Left colon (tissue), 2 donors: ENCODE data around the gene PCDH9. TPM values are rescaled to one million over a fixed set of nuclear protein-coding genes. Genes with fewer than 3 reads are reported as not detected.
A peak's percentile ranks its signal among the peaks of the same experiment; 100 is the strongest.

Experiments
- ATAC-seq: fragments of 200-7000 bp; cut with Tn5 transposase; one replicate; pipeline ENCODE4 v1.9.1; 2020; ENCODE audit warnings: mild to moderate bottlenecking, moderate library complexity
- DNase-seq, 2 donors: peaks; one replicate each; pipeline ENCODE4 v3.0.0-alpha.2; 2020
- intact Hi-C, 2 donors: fragments of 100-400 bp; cut with DNase I in 1 of 2; cut with micrococcal nuclease in 1 of 2; formaldehyde crosslinking; loops; one replicate each; pipeline versions ENCODE4 v1.11.2 to v1.14.0; 2022; cut with DNase I, micrococcal nuclease
- total RNA-seq, 2 donors: library from RNA; stranded (reverse); fragmentation: NEBNext Ultra II Directional; extraction: Animal tissue kit (Norgen Biotek cat#: 25700); gene quantifications; one replicate each; pipeline ENCODE4 v1.2.1, GENCODE V29; 2021
- donor health status: DM: no; HTN: no; CAD: no.
- donor health status: DM: yes; HTN: yes; CAD: no.

PCDH9 gene
- total RNA-seq, 2 donors from 2014 or later, result 0.61 to 1.4 TPM

DNA sequence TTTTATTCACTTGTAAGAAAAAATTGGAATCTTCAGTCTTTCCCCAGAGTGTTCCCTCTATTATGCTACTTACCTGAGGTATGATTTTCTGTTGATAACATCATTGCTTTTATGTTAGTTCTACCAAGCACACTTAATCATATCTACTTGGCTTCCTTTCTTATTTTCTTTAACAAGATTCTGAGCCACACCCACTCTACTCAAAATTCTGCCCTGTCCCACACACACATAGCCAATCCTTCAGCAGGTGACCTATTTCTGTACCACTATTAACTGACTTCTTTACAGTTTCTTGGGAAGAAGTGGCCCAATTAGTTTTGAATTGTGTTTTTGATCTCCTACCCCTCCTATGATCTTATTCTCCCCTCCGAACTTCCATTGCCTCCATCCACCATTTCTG lies 215.7 kb downstream of the PCDH9 start:
- intact Hi-C loops, result no loop called here
- DNase-seq (no peak), ATAC-seq (no peak)

DNA sequence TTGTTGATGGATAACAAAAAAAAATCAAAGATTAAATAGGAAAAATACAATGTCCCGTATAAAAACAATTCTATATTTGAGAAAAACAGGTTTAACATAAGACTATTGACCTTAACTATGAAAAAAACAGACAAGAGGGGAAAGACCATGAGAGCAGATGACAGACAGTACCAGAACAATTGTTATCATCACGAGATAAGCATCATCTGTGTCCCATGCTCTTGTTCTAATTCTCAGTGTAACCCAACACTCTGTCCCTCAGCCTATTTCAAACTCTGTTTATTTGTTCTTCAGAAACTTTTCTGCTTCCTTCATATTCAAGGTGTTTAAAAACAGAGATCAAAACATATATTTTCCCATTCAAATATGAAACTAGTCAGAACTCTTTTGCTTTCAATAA lies 216.4 kb downstream of the PCDH9 start:
- ATAC-seq (no peak), DNase-seq (no peak)
- intact Hi-C loops, result no loop called here

DNA sequence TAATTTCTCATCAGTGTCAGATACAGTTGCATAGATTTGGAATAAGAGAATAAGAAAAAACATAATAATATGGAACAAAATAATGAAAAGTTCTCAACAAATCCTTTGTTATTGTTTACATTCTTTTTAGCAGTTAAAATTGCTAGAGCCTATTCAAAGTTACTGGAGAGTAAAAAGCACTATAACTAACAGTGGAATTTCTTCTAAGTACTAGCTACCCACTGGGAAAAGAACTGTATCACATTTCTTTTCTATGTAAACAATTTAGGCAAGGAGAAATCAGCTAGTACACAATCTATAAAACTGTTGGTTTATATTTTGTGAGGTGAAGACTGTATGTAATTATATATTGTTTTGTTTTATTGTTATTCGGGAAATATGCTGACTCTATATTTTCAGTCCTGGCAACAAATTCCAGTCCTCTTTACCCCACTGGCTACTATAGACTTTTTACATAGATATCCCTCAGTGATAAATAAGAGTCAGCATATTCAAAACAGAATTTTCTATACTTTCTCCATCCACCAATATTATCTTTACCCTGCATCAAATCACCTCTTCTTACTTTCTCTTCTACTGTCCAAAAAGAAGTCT lies 222.0 kb downstream of the PCDH9 start:
- DNase-seq (no peak), ATAC-seq (no peak)
- intact Hi-C loops, result no loop called here

DNA sequence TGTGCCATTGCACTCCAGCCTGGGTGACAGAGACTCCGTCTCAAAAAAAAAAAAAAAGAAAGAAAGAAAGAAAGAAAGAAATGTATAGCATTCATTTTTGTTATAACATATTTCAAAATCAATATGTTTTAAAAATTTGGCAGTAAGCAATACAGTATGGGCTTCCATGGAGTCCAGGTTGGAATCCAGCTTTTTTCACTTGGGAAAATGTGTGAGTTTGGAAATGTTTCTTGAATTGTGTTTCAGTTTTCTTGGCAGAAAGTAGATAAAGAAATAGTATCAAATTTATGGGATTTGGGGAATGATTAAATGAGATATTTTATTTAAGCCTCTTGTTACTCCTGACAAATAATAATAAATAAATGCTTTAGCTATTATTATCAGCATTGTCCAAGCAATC lies 225.6 kb downstream of the PCDH9 start:
- no peak for DNase-seq
- ATAC-seq, result no peak
- intact Hi-C loops, result no loop called here

DNA sequence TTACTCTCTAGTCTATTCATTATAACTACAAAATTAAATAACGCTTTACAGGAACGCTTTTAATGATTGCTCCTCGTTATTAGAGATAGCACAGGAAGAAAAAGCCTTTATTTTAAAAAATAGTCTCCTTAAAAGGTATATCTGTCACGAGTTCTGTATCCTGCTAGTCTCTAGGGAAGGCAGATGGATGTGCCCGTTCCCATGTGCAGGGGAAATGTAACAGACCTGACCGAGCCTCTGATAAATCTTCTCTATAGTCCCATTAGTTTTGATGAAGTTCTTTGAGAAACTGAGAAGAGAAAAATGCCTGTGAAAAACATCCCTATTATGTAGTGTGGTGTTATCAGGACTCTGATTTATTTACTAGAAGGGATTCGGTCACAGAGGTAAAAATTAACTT lies 226.4 kb downstream of the PCDH9 start:
- ATAC-seq, result no peak

DNA sequence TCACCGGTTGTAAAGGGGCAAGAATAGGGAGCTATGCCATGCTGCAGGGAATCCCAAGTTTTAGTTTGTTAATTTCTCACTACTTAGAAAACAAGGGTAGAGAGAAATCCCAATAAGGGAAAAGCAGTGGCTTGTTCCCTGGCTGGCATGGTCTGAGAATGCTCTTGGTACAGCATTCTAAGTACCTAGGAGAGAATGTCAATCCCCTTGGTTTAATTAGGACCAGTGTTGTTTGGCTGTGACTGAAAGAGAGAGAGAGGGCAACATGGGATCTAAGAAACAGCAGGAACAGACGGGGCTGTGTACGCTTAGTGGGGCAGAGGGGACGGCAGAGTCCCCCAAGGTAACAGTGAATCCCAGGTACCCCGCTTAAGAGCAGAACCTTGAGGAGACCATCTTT lies 228.8 kb downstream of the PCDH9 start:
- DNase-seq (no peak), ATAC-seq (no peak)
- intact Hi-C loops, result no loop called here

More for the DNA sequence above, 226.4 kb downstream of the PCDH9 start:
- DNase-seq, result no peak
- intact Hi-C loops, result no loop called here

DNA sequence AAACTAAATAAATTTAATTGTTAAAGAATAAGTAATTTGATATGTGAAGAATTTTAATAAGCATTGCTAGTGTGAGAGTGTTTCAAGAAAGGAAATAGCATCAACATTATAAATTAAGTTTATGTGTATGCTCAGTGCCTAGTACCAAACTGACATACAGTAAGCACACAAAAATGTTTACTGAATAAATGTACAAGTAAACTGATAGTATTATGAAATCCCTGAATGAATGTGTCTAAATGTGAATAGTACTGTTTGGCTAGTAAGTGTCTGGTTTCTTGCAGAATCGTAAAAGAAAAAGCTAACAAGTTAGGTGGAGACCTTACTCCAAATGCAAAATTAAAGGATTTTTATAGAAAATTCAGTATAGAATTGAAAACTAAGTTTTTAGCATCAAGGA lies 233.6 kb downstream of the PCDH9 start:
- intact Hi-C loops, result no loop called here
- DNase-seq (no peak), ATAC-seq (no peak)

DNA sequence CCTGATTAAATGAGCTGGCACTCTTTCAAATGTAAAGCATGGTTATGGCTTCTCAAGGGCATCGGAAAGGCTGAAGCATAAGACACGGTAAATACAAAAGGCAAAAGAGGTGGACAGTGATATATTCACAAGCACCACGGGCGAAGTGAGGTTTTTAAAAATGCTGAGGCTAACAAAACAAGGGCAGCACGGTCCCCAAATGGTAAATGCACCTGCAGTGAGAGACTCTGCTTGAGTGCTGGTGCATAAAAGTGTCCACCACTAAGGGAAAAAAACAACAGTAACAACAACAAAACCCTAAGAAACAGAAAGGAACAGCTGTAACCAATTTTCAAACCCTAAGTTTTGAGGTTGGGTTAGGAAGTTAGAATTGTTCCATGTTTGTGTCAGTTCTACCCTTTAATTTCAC lies 234.9 kb downstream of the PCDH9 start:
- no peak for ATAC-seq
- DNase-seq, result no peak
- intact Hi-C loops, result no loop called here

DNA sequence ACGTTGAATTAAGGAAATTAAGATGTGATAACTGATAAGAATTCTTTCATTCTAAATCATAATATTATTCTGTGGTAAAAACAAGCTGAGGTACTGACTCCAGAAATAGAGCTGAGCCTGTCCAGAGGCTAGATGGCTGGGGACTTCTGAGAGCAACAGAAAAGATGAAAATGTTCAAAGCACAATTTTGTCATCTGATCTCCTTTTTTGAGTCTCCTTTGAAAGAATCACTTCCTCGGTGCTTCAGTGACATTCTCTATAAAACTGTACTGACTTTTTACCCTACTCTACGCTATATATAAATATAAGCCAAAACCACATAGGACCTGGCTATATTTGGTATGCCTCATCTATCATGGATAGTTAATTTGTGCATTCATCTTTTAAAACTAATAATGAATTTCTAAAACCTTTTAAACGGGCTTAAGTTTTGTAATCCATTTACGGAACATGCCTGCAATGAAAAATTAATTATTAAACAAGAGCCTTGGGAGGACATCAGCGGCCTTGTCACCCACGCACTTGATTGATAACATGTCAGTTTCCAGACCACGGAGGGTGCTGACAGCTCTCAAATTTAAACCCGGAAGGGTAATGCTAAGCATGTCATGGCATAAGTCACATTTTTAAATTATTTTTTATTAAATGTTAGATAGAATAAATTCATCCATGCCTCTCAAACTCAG lies 235.5 kb downstream of the PCDH9 start:
- DNase-seq, result no peak
- no peak for ATAC-seq
- intact Hi-C loops, result no loop called here

DNA sequence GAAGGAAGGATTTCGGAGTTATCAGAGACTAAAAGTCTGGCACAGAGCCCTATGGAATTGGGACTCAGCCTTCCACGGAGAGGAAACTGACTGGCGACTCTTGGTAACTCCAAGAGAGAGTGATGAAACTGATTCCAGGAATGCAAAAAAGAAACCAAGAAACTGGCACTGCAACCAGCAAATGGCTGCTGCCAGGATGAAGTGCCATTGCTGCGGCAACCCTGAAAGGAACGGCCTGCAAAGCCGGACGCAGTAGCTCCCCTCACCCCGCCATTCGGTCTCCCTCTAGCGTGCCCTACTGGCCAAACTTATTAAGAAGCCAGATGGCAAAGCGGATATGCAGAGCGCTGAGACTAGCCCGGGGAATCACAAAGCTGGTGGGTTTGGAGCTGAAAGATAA lies 236.0 kb downstream of the PCDH9 start:
- intact Hi-C loops, result no loop called here
- DNase-seq, result peak in 1 of 2 donors; percentile 27
- peak; percentile 69 for ATAC-seq

DNA sequence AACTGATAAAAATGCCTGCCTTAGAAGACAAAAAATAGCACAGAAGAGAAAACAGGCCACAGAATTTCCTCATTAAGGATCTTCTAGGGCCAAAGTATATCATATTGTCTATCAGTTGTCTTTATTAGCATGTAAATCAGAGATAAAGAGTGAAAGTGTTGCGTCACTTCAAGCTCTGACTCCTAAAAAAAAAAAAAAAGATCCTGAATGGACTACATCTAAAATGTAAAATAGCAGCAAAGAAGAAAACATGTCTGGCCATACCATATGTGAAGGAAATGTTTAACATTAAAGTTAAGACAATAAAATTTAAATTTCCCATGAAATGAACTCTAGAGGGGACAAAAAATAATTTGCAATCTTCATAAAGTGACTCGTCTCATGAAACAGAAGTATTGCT lies 237.4 kb downstream of the PCDH9 start:
- no peak for DNase-seq
- intact Hi-C loops, result no loop called here
- ATAC-seq, result no peak

DNA sequence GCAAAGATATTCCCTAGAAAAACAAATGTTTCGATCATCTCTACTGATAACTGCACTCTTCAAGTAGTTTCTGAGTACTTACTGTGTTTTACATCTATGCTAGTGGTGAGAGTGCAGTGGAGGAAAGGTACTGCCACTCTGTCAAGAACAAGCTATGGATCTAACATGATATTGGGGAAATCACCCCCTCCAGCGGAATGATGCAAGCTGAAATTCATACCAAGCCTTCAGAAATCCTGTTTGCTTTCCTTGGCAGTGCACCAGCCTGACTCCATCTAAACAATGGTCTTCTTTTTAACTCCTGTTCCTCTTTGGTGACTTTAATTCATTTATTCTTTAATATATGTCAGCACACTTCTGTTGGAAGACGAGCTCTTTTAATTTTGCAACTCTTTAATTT lies 238.0 kb downstream of the PCDH9 start:
- intact Hi-C loops, result no loop called here
- no peak for DNase-seq
- ATAC-seq, result no peak

DNA sequence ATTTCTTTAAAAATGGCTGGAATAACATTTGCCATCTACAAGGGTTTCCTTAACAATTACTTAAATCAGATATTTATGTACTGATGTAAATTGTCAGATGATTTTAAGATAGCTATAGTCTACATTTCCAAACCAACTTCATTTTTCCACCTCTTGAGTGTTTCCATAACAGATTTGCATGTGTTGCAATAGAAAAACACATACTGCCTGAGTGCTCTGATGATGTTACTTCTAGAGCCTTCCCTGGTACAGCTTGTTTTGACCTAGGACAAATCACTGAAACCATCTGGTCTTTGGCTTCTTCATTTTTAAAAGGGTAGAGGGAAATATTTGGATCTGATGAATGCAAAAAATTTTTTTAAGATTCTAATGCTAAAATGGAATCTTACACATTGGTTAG lies 245.9 kb downstream of the PCDH9 start:
- intact Hi-C loops, result no loop called here
- no peak for DNase-seq
- ATAC-seq, result no peak

DNA sequence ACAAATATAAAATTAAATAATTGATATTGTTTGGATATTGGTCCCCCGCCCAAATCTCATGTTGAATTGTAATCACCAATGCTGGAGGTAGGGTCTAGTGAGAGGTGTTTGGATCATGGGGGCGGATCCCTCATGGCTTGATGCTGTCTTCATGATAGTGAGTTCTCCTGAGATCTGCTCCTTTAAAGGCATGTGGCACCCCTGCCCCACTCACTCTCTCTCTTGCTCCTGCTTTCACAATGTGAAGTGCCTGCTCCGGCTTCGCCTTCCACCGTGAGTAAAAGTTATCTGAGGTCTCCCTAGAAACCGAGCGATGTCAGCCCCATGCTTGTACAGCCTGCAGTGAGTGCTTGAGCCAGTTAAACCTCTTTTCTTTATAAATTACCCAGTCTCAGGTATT lies 248.2 kb downstream of the PCDH9 start:
- intact Hi-C loops, result no loop called here
- DNase-seq (no peak), ATAC-seq (no peak)

DNA sequence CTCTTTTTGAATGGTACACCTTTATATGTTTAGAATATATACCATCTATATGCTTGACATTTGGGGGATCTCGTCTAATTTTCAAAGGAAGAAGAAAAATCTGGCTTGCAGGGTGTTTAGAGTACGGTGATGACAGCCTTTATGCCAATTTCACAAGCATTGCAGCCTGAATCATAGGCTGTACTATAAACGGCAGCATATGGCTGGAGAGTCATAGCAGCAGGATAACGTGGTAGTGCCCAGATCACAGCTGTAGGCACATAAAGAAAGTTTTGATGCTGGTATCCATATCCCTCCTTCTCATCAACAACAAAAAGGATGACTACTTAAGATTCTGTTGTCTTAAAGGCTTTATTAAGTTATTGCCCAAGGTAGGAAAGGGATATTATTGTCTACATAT lies 253.0 kb downstream of the PCDH9 start:
- no peak for ATAC-seq
- no peak for DNase-seq
- intact Hi-C loops, result no loop called here

DNA sequence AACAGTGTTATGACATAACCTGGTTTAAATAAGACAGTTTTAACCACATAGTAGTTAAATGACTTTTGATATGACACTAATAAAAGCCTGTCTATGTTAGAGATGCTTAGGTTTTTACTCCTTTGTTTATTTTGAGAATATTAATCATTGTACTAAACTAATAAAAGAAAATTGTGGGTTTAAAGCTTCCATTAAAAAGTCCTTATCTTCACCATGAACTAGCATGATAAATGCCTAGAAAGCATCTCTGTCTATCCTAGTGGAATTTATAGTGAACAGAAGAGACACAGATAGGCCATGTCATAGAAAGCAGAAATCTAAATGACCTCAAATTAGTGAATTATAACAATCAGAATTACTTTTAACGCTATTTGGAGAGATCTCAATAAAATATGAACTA lies 255.2 kb downstream of the PCDH9 start:
- DNase-seq, result no peak
- no peak for ATAC-seq
- intact Hi-C loops, result no loop called here

DNA sequence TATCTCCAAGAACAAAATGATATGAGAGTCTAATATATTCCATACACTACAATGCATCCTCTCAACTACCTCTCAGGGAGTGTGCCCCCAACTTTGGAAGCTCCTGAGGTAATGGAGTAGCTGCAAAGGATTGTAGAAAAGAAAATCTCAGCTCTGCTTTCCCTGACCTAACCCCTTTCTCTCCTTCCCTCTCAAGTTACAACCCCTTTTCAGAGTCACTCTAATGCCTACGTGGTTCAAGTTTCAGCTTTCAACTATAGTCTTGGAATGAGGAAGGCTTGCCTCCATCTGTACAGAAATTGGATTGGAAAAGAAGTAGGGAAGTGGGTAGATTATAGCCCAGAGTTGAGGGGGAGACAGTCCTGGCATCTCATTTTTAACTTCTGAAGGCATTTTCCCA lies 256.0 kb downstream of the PCDH9 start:
- intact Hi-C loops, result no loop called here
- ATAC-seq, result no peak

DNA sequence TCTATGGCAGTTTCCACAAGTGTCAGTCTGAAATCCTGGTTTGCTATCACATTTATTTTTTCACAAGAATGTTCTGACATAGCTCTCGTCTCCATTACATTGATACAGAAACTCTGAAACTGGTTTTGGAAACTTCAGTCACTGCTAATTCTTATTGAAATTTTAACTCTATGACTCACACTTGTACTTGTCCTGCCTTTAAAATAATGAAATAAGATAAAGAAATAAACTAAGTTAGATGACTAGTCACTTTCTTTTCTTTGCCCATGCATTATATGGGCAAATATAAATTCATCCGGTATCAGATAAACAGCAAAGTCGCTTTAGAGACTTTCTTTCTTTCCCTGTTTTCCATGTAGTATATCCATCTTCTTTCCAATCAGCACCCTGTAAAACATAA lies 257.5 kb downstream of the PCDH9 start:
- intact Hi-C loops, result no loop called here
- ATAC-seq (no peak), DNase-seq (no peak)

More for the DNA sequence above, 256.0 kb downstream of the PCDH9 start:
- no peak for DNase-seq

DNA sequence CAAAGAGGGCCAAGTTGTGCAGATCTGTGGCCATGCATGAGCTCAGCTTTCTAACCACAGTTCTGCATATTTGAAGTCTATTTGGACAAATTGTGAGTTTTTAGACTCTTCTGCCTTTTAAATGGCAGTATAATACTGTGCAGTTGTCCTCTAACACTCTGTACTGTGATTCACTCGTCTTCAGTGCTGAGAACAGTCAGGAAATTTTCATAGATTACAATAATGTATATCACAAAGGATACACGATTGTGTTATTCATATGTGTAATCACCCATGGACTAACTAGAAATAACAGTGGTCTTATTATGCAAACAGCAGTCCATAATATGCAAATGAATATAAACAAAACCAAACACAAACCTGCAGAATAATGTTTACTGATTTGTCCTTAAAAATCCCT lies 259.1 kb downstream of the PCDH9 start:
- intact Hi-C loops, result no loop called here
- ATAC-seq, result no peak
- no peak for DNase-seq

DNA sequence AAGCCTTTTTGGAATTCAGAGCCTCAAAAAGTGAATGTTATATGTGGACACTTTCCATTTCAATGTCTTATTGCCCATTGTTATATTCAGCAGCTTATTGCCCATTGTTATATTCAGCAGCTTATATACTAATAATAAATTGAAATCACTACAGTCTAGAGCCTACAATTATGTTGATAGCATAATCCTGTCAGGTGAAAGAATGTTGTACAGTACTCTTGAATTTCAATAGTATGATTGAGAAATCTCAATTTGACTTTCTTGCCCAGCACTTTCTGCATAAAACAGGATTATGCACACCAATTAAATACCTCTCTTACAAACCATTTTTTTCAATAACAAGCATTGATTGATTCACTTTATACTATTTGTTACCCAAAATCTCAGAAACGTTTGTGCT lies 260.8 kb downstream of the PCDH9 start:
- ATAC-seq, result no peak
- intact Hi-C loops, result no loop called here
- no peak for DNase-seq
